ENCODE data around the gene DAB1. TPM values are rescaled to one million over a fixed set of nuclear protein-coding genes. Genes with fewer than 3 reads are reported as not detected.

DAB1 gene
- total RNA-seq, 1 experiment from 2014 or later, result not detected

DNA sequence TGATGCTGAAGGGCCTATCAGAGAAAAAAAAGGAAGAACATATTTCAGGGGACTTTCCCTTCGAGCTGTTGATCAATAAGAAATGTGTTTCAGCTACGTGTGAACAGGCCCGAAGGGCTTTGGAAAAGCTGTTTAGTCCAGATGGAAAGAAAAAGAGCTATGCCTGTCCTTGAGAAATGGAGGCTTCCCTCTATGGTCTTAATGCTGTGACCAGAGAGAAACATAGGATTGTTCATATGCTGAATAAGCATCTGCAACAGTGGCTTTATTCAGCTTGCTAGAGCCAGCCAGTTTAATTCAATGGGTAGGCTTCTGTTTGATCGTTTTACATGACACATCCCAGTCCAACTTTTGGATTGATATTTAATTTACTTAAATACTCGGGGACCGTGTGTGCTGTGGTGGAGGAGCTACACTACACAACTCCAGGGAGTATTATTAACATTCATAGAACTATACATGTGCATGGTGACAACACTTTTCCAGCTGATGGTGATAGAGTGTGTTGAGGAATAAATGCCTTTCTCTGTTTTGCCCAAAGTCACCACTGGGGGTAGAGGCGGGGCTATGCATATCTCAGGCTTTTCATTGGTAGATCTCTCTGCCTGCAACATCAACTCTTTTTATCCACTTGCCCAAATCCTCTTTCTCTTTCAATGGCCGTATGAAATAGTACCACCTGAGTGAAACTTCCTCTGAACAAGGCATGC, 351.3 kb downstream of the DAB1 start:
- POLR2A ChIA-PET, result no interaction called here
- Histone ChIP-seq H3K4me1 (ENCODE audit: control insufficient read depth in 1 of 2, insufficient read depth in 2 of 2, low read length in 2 of 2) (no peaks in the 10 kb centered on the region), H3K9ac (ENCODE audit: low read length) (no peak overlapping the region), H3K4me3 (replicated peaks in 1 of 2; ENCODE audit: low read depth in 1 of 2, low read length in 2 of 2) (no peak overlapping the region), H3K36me3 (ENCODE audit: control insufficient read depth in 1 of 2, insufficient read depth in 2 of 2, low read length in 2 of 2) (no peaks in the 10 kb centered on the region), H3K27me3 (ENCODE audit: insufficient read depth, low read length) (peaks cover 16% of the 10 kb centered on the region; the same call in 1 of the 2 replicates), H3K9me2 (ENCODE audit: insufficient read depth) (no peaks in the 10 kb centered on the region), H3K27ac (ENCODE audit: low read depth, low read length) (no peak overlapping the region), H3K4me2 (ENCODE audit: low read length) (no peak overlapping the region), H4K20me1 (ENCODE audit: insufficient read depth) (no peaks in the 10 kb centered on the region), H2AFZ (ENCODE audit: low read depth, low read length, poor library complexity, severe bottlenecking) (no peak overlapping the region), H3K79me2 (ENCODE audit: insufficient read depth, low read length) (no peaks in the 10 kb centered on the region), H3K9me3 (ENCODE audit: control insufficient read depth in 1 of 2, insufficient read depth in 1 of 2, low read depth in 1 of 2, low read length in 2 of 2) (no peaks in the 10 kb centered on the region)
- no peak for DNase-seq (ENCODE audit: low read depth, low spot score)
- RAD21 ChIA-PET (ENCODE audit: low non-redundant PET in 1 of 2, low total read pairs in 2 of 2, uncharacterized antibody in 2 of 2, unreplicated experiment in 2 of 2), result no interaction called here
- no TSS peak for BruUV-seq (replicated peaks)
- intact Hi-C loops (cut with micrococcal nuclease), result no loop called here
- peak; percentile 57; the same call in 1 of the 2 replicates for ATAC-seq
- TF ChIP-seq ZNF274 (IDR thresholded peaks at IDR 0.05; ENCODE audit: low read depth, low read length) (no peak), CTCF (IDR thresholded peaks at IDR 0.05 in 2 of 3, conservative IDR thresholded peaks at IDR 0.05 in 1 of 3; ENCODE audit: borderline replicate concordance in 1 of 3, insufficient read depth in 1 of 3, low read depth in 2 of 3, low read length in 2 of 3) (peak in 2 of 3 experiments; percentile 17 to 18; a peak in 1 of 6 replicates), CEBPB (IDR thresholded peaks at IDR 0.05; ENCODE audit: low read depth) (no peak), ZBTB33 (IDR thresholded peaks at IDR 0.05; ENCODE audit: extremely low read depth, insufficient replicate concordance, low read length) (no peak)
- TF ChIP-seq, protein P1, sequence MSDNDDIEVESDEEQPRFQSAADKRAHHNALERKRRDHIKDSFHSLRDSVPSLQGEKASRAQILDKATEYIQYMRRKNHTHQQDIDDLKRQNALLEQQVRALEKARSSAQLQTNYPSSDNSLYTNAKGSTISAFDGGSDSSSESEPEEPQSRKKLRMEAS (IDR thresholded peaks at IDR 0.05), result no peak
- CTCF ChIA-PET, result no interaction called here

All from HCT116 (cell line).